HG03066 (cell line): ENCODE data around the gene G6PC3.

Source experiments
- ATAC-seq: cut with Tn5 transposase; IDR thresholded peaks from one replicate; pipeline ENCODE4 v1.9.1; 2021; ENCODE audit warnings: low read depth; ENCODE audit not compliant: unreplicated experiment

The G6PC3 gene

GRCh38 chr17:44120851-44121605 is 50.5 kb downstream of the G6PC3 start:
- ATAC-seq = no peak

GRCh38 chr17:44121997-44122815 is 51.7 kb downstream of the G6PC3 start:
- ATAC-seq = no peak

GRCh38 chr17:44122816-44123355 is 52.4 kb downstream of the G6PC3 start:
- peak; percentile 23 for ATAC-seq

DNA sequence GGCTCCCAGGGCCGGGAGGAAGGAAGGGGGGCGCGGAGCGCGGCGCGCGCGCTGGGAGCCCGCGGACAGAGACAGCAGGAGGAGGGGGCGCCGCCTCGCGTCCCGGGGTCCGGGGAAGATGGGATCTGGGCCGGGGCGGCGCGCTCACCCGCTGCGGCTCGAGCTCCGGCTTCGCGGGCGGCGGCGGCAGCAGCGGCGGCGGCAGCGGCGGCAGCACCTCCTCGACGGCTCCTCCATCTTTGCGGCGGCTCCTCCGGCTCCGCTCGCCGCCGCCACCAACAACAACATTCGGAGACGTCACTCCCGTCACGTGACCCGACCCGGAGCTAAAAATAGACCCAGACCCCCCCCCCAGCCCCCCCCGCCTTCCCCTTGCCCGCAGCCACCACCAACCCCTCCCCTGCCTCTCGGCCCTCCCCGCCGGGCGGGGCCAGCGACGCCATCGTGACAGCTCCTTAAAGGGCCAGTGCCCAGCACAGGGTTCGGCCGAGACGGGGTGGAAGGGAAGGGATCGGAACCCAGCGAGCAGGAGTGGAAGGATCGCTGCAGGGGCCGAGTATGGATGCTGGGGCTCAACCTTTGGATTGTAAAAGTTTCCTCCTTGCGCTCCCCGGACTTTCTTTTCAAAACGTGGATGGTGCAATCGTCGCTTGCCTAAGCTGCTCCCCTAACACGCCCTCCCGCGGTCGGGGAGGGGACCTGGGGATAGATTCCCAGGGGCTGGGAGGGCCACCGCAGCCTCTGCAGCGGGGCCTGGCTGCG is 53.0 kb downstream of the G6PC3 start, which contains the start of gene HDAC5:
Gene HDAC5, minus strand, starts transcription at position 286 of the 762 bp plus-strand sequence. CDS start 6,126 bp downstream, outside the sequence.
- peak; percentile 80 for ATAC-seq

GRCh38 chr17:44124118-44124438 is 53.5 kb downstream of the G6PC3 start:
- ATAC-seq = no peak
